Measurements from ENCODE around the gene BRSK1.

DNA sequence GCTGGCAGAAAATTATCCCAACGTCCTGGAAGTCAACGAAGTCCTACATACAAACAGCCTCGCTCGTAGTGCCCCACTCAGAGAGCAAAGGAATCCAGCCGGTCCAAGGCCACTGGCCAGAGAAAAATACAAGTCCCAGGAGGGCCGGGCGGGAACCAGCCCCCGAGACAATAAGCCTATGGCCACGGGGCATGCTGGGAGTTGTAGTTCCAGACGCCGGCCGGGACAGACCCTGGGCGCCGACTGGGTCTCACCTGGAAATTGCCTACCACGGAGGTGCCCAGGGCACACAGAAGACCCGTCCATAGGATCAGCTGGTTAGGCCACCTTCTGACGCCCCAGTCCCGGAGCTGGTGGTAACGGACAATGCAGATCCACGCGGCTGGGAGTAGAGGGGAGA, 36.0 kb downstream of the BRSK1 start:
- TF ChIP-seq EZH2 (IDR thresholded peaks at IDR 0.05; ENCODE audit: insufficient read depth, poor library complexity, severe bottlenecking) (no peak), EZH2phosphoT487 (IDR thresholded peaks at IDR 0.05; ENCODE audit: insufficient read depth, low read depth) (no peak)
